Fibroblast of skin of abdomen (primary cell): ENCODE results near the gene MRO. TPM values are rescaled to one million over a fixed set of nuclear protein-coding genes. Genes with fewer than 3 reads are reported as not detected.

Experiments used
- DNase-seq: peaks from one replicate; pipeline ENCODE4 v3.0.0-alpha.2; 2013
- polyA plus RNA-seq, 2 experiments: library from polyadenylated mRNA; unstranded; fragments of 120-200 nt; gene quantifications; one replicate each; pipeline ENCODE4 v1.2.1, GENCODE V29; 2013; ENCODE audit not compliant: insufficient read length in 2 of 2

MRO gene
- 0.04 TPM for polyA plus RNA-seq (2013, experiment 1 of 2; ENCODE audit: insufficient read length)
- polyA plus RNA-seq (2013, experiment 2 of 2; ENCODE audit: insufficient read length): not detected

DNA sequence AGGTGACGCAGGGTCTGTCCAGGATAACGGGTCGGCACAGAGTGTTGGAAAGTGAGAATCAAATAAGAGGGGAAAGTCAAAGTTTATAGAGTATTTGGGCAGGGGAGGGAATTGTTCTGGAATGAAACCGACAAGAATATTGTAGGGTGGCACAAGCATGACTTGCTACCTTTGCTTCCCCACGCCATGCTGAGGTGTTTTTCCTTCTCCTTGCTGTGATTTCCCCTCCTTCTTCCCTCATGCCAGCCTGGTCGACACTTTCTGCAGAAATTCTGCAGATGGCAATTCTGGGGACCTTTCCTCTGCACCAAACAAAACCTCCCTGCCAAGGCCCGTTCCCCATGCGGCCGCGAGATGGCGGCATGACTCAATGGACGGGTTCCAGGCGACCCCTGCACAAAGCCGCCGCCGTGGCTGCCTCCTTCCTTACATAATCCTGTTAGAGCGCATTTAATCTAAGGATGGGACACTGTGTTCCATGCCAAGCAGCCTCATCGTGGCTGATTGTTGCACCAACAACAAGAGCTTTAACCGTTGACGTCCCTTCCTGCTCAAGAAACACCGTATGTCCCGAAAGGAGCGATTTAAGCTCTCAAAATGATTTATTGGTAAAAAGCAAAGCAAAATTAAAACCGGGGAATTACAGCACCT lies at the start of gene MRO:
Gene MRO, minus strand, starts transcription at position 289 of the 651 bp plus-strand sequence. CDS start 10,616 bp downstream, outside the sequence.
- peak; percentile 70 for DNase-seq

DNA sequence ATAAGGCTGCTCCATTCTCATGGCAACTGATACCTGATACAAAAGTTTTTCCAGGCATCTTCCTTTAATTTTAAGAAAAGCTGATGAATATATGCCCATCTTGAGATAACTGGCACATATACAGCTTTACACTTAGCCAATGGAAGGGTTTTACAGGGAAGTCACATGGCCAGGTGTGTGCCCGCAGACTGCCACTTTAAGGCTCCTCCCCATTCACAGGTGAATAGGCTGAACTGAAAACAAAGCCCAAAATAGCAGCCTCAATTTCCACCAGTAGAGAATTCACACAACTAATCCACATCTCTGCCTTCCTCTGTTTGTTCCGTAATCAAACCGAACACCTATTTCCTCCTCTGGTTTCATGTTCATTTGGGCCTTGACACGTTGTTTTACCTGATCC lies 49.3 kb upstream of the MRO start:
- no peak for DNase-seq

DNA sequence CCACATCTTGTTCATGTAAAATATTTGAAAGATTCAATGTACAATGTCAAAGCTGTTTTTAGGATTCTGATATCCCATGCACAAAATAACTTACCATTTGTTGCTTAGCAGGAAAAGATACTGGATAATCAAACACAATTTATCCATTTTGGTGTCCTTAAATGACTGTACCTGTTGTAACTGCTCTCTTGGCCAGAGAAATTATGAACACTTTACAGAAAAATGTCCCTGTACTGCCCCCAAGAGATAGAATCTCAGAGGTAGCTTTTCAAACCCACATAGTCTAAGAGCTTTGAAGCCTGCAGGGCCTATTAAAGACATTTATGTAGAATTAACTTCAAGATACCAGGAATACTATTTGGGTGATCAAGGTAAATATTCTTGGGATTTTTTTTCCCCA lies 46.9 kb upstream of the MRO start:
- DNase-seq: no peak

DNA sequence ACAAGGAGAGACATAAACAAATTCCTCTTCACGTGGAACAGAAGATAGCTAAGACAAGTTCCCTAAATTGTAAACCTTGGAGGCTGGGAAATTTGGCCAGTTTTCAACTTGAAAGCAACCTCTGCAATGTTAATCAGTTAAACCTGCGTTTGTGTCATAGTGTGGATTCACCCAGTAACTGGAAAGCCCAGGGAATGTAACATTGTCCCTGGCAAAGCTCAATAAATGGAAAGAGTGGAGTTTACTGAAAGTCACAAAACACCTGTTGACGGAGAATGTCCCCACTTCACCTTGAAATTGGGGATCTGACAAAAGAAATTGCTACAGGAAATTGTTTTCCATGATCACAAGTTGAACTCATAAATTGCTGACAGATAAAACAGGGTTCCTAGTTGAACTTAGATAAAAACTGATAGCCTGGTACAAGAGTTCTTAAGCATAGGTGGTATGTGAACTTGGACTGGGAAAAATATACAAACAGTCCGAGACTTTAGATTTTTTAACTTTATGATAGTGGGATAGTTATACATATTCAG lies 44.1 kb upstream of the MRO start:
- no peak for DNase-seq

DNA sequence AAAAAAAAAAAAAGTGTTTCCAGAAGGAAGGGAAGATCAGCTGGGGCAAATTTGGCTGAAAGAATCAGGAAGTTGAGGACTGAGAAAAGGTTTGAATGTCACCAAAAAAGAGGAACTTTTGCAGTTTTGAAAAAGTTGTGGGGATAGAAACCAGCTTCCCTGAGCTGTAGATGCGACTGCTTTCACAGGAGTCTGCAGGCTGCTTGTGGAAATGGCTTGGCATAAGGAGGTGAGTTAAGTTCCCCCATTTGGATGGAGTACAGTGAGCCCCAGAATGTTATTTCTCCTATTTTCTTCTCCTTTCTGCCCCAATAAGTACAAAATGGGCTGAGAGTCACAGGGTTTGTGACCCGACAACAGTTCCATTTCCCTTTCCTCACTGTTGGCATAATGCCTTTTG lies 42.6 kb upstream of the MRO start:
- DNase-seq: no peak

DNA sequence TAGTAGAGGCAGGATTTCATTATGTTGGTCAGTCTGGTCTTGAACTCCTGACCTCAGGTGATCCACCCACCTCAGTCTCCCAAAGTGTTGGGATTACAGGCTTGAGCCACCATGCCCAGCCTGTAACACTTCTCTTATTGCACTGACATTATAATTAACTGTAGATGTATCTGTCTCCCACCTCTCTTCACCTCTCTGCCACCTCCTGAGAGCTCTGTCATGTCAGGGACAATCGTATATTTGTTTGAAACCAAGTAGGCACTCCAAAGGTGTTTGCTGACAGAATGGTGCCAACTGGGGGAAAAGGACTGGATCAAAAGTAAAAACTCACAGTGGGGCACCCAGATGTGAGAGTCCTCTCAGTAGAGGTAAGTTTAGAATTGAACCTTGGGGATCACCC lies 41.8 kb upstream of the MRO start:
- no peak for DNase-seq

DNA sequence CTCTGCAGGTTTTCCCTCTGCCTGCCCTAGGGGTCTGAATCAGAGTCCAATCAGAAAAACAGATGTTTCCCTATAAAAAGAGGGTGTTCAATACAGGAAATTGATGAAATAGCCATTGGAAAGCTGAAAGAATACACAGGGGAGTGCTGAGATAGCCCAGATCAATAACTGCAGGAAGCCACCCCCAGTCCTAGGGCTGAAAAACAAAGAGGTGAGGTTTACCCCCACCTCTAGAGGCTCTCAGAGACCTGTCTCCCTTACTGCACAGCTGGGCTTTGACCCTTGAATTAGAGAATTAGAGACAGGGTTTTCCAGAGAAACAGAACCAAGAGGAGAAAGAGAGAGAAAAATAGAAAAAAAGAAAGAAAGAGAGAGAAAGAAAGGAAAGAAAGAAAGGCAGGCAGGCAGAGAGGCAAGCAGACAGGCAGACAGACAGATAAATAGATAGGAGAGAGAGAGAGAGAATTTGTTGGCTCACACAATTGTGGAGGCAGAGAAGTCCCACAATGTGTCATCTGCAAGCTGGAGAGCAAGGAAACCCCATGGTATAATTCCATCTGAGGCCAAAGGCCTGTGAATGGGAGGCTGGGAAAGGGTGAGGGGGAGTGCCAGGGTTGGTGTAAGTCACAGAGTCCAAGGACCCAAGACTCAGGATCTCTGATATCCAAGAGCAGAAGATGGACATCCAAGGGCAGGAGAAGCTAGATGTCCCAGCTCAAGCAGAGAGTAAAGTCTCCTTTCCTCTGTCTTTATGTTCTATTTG lies 40.2 kb upstream of the MRO start:
- DNase-seq: no peak

DNA sequence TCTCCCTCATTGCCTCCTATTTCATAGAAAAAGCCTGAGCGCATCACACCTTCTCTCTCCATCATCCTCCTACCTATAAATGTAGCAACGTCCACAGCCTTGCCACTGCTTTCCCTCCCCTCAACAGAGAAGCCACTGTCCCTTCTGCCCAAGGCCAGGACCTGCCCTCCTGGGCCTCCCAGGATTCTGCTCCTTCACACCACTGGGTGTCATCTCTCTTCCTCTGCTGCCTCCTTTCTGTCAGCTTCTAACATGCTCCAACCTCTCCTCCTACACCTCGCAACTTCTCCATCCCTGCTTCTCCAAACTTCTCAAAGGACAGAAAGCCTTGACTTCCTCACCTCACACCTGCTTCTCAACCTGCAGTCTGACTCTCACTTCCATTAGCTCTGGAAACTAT lies 37.9 kb upstream of the MRO start:
- no peak for DNase-seq

DNA sequence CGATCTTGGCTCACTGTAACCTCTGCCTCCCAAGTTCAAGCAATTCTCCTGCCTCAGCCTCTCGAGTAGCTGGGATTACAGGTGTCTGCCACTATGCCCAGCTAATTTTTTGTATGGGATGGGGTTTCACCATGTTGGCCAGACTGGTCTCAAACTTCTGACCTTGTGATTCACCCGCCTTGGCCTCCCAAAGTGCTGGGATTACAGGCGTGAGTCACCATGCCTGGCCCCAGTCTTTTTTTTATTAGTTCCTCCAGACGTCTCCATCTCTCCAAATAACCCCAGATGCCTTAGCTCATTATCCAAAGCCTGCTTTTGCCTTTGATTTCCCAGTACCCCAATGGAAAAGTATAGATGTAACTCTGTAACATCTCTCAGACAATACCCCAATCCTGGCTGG lies 37.4 kb upstream of the MRO start:
- peak; percentile 16 for DNase-seq

DNA sequence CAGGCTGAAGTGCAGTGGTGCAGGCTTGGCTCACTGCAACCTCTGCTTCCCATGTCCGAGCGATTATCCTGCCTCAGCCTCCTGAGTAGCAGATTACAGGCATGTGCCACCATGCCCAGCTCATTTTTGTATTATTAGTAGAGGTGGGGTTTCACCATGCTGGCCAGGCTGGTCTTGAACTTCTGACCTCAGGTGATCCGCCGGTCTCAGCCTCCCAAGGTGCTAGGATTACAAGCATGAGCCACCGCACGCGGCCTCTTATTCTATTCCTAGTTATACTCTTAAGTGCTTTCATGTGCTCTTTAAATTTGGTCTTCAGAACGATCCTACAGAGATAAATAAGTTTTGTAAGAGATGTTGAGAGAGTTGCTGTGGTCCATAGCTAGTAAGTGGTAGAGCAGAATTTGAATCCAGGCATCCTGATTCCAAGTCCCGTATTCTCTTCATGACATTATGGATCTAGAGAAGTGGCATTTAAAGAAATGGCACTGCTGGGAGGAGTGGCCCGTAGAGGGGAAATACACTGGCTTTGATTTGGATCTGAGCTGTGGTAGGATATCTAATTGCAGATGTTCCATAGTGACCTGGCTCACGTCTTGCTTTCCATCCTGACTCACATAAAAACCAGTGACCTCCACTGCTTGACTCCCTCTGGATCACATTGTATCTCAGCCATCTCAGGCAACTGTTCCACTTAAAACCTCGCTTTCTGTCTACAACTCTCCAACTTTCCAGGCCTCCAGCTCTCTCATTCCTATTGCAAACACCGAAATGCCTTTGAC lies 36.4 kb upstream of the MRO start:
- DNase-seq: no peak

DNA sequence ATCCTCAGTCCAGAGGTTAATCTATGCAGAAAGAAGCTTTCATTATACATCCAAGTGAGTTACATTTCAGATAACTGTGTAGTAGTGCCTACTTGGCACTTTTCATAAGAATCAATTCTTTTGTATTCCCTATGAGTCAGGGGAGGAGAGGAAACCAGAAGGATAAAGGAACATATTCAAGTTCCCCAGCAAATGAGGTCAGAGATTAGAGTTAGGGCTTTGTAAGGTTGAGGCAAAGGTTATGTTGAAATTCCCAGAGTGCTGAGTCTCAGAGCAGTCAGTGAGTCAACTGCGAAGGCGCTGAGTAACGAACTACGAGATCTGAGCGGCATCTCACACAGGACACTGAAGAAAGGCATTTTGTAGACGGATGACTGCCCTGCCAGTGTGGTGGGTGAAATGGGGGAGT lies 34.1 kb upstream of the MRO start:
- DNase-seq: no peak

DNA sequence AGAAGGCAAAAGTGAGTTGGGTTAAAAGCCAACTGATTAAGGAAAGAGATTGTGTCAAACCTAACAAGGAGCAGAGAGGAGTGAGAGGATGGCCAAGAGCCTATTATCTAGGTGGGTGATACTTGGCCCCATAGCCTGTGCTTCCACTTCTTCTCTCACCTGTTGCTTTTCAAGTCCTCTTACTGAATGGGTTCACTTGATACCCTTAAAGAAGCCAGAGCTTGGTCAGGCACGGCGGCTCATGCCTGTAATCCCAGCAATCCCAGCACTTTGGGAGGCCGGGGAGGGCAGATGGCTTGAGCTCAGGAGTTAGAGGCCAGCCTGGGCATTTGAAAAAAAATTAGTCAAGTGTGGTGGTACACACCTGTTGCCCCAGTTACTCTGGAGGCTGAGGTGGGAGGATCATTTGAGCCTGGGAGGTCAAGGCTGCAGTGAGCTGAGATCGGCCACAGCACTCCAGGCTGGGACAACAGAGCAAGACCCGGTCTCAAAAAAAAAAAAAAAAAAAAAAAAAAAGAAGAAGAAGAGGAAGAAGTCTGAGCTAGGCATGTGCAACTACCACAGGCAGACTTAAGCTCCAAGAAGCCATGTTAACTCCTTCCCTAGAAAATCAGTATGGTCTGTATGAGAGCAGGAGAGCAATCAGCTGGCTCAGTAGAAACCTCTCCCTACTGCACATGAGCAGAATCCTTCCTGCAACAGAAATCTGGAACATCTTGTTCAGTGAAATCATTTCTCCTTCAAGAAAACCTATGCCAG lies 30.7 kb upstream of the MRO start:
- DNase-seq: no peak

DNA sequence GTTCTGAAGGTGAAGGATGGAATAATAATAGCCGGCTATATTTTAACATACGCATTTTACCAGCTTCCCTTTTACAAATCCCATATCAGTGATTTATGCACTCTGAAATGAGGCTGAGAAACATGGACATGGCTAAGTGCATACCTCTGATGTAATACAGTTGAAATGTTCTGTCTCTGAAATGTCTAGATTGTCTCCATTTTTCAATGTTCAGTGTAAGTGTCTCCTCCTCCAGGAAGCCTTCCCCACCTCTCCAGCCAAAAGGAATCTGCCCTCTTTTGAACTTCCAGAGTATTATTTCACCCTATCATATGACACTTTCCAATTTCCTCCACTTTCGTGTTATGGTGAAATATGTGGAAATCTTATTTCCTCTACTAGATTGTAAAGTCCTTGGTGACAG lies 29.6 kb upstream of the MRO start:
- peak; percentile 51 for DNase-seq

DNA sequence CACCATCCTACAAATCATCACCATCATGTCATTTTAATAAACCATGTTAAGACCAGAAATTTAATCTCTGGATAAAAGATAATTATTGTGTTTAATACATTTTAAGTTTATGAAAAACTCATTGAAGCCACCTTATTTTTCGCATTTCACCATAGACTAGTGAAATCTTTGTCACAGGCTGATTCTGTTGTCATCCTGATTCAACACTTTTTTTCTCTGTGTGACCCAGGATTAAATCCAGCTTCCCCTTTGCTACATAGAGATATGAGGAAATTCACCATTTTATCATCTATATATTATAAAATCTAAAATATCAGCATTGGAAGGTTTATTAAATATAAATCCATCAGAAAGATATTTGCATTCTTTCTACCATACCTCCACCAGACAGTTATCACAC lies 29.2 kb upstream of the MRO start:
- no peak for DNase-seq

DNA sequence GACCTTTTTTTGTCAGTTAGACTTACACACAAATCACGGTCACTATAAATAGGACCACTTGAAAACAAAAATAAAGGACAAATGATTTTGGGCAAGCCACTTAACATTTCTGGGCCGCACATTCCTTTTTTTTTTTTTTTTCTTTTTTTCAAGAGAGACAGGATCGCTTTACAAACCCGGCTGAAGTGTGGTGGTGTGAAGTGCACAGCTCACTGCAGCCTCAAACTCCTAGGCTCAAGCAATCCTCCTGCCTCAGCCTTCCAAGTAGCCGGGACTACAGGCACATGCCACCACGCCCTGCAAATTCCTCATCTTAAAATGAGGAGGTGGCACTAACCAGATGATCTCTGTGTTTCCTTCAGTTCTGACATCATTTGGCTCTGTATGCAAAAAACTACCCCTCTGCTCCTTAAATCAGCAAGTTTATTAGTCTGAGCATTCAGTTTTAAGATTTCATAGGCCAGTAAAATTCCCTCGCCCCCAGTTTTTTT lies 28.3 kb upstream of the MRO start:
- DNase-seq: no peak

DNA sequence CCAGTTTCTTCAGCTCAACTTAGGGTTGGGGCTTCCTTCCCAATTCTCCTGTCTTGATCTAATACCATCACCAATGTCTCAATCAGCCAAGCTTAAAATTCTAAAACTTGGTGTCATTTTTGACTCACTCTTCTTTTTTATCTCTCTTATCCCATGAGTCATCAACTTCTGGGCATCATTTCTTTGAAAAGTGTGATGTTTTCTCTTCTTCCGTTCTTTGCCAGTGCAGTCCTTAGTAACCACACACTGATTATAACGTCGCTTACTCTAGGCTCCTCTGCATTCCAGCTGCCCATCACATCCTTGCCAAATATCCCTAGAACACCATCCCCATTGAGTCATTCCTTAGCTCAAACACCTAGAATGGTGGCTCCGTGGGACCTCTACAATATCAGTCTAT lies 27.4 kb upstream of the MRO start:
- DNase-seq: no peak

DNA sequence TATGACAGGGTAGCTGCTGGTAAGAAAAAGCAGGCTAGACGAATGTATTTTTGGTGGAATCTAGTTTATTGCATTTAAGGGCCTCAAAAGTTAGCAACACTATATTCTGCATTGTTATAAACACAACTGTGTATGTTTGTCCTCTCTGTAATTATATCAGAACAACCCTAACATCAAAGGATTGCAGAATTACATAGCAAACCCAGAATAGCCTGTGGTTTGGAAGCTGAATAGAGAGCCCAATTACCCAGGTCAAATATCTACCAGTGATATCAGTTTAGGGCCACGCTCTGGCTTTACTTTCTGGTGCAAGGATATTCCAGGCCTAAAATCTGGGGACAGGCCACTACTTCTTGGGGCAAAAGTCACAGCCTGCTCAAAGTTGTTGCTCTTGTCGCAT lies 25.1 kb upstream of the MRO start:
- DNase-seq: no peak

DNA sequence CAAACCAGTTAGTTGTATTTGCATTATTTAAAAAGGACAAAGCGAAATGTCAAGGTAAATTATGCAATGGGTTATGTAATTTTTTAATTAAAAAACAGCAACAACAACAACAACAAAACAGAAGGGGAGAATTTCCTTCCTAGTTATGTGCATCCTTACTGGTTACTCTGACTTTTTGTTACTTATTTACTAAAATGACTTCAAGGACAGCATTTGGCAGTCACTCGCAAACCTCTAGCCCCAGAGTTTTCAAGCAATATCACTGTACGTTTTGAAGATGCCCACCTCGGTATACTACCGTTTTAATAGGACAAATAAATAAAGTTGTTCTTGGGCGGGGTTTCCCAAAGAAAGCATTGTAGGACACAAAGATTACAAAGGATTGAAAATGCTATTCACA lies 24.7 kb upstream of the MRO start:
- DNase-seq: no peak

DNA sequence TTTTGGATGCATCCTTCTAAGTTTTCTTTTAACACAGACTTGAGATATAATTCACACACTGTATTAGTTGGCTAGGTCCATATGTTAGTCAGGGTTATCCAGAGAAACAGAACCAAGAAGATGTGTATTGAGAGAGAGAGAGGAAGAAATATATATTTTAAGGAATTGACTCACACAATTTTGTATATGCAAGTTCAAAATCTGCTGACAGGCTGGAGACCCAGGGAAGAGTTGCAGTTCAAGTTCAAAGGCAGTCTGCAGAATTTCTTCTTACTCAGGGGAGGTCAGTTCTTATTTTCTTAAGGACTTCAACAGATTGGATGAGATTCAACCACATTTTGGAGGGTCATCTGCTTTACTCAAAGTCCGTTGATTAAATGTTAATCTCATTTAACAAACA lies 23.0 kb upstream of the MRO start:
- no peak for DNase-seq

DNA sequence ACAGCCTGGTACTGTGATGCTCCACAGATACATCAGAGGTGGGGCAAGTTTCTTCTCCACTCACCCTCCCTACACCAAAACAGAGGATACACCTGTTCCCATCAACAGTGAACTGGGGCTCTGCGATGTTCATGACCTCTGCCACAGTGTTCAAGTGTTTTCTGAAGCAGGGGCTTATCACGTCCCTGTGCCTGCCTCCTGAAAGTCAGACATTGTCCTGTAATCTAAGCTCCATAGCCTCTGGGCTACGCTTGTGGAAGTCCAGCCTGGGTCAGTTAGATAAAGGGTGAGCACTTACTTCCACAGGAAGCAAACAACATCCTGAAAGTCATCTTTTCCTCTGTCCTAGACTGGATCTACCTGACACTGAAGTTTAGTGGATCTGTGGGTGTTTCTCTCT lies 20.2 kb upstream of the MRO start:
- no peak for DNase-seq

DNA sequence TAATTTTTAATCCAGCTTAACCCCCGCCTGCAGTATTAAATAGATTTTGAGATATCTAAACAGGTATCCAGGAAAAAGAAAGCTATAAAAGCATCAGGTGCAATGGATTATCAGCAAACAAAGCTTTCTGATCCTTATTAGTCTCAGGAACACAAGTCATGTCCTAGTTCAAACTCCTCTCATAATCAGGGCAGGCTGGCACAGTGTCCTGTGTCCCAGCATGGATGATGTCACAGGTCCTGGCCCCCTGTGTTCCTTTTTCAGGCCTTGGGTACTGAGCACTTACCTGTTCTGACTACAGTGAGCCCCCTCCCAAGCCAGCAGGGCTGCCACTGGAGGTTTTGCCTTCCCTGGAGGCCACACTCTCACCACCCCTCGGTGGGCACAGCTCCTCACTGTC lies 19.5 kb upstream of the MRO start:
- DNase-seq: no peak

DNA sequence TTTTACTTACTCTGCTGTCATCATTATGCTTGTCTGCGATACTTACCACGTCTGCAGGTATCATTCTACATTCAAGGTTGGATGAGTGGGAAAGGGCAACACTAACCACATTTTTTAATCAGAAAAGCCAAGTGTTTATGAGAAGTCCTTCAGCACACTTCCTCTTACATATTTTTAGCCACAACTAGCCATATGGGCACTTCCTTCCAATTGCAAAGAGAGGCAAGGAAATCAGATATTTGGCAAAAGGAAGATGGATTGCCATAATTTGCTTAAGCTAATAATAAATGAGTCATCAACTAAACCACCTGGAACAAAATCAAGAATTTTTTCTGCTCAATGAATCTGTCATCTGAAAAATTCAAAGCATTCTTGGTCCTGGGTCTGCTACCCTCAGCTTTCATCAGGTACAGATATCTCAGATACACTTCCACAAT lies 16.7 kb upstream of the MRO start:
- peak; percentile 76 for DNase-seq
